ENCODE results near the gene FAM50A.

DNA sequence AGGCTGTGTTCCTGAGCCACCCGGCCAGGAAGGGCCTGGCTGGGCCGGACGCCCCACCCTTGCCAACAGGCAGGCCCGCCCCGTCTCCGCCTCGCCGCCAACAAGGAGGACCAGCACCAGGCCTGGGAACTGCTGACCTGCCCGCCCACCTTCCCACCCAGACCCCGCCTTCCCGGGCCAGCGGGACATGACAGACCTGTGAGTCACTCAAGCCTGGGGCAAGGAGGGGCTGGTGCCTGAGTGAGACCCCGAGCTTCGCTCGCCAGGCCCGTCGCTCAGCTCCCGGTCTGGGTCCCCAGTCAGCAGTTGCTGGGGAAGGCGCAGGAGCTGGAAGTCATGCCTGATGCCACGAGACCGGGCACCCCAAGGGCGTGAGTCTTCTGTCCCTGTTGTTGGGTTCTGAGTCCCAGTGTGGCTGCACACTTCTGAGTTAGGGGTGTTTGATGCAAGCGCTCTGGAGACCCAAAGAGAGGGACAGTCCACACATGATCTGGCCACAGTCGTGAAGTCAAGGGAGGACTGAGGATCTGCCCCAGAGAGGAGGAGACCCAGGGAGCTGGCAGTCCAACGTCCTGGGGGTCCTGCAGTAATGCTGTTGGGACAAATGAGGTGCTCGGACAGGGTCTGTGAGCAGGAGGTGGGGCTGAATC, 34.6 kb upstream of the FAM50A start, which contains the start of gene DNASE1L1:
- TF ChIP-seq, protein P1, sequence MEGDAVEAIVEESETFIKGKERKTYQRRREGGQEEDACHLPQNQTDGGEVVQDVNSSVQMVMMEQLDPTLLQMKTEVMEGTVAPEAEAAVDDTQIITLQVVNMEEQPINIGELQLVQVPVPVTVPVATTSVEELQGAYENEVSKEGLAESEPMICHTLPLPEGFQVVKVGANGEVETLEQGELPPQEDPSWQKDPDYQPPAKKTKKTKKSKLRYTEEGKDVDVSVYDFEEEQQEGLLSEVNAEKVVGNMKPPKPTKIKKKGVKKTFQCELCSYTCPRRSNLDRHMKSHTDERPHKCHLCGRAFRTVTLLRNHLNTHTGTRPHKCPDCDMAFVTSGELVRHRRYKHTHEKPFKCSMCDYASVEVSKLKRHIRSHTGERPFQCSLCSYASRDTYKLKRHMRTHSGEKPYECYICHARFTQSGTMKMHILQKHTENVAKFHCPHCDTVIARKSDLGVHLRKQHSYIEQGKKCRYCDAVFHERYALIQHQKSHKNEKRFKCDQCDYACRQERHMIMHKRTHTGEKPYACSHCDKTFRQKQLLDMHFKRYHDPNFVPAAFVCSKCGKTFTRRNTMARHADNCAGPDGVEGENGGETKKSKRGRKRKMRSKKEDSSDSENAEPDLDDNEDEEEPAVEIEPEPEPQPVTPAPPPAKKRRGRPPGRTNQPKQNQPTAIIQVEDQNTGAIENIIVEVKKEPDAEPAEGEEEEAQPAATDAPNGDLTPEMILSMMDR (IDR thresholded peaks at IDR 0.05; ENCODE audit: insufficient read depth, low read length): no peak
- TF ChIP-seq POLR2AphosphoS5 (IDR thresholded peaks at IDR 0.05; ENCODE audit: low read depth): no peak
- TF ChIP-seq, protein P2, sequence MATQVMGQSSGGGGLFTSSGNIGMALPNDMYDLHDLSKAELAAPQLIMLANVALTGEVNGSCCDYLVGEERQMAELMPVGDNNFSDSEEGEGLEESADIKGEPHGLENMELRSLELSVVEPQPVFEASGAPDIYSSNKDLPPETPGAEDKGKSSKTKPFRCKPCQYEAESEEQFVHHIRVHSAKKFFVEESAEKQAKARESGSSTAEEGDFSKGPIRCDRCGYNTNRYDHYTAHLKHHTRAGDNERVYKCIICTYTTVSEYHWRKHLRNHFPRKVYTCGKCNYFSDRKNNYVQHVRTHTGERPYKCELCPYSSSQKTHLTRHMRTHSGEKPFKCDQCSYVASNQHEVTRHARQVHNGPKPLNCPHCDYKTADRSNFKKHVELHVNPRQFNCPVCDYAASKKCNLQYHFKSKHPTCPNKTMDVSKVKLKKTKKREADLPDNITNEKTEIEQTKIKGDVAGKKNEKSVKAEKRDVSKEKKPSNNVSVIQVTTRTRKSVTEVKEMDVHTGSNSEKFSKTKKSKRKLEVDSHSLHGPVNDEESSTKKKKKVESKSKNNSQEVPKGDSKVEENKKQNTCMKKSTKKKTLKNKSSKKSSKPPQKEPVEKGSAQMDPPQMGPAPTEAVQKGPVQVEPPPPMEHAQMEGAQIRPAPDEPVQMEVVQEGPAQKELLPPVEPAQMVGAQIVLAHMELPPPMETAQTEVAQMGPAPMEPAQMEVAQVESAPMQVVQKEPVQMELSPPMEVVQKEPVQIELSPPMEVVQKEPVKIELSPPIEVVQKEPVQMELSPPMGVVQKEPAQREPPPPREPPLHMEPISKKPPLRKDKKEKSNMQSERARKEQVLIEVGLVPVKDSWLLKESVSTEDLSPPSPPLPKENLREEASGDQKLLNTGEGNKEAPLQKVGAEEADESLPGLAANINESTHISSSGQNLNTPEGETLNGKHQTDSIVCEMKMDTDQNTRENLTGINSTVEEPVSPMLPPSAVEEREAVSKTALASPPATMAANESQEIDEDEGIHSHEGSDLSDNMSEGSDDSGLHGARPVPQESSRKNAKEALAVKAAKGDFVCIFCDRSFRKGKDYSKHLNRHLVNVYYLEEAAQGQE (IDR thresholded peaks at IDR 0.05; ENCODE audit: insufficient replicate concordance, low read depth): no peak

Measured in HL-60 (cell line).